Motor neuron (in vitro differentiated cells): ENCODE measurements around the gene C5AR1. TPM values are rescaled to one million over a fixed set of nuclear protein-coding genes. Genes with fewer than 3 reads are reported as not detected.
"Not testable (repeated sequence)": the region's sequence is repeated elsewhere in the genome, so short reads cannot be mapped to it uniquely, and the experiment has no call there.

Experiments
- ATAC-seq, 8 experiments: fragments of 200-7000 bp; cut with Tn5 transposase; replicated peaks in 6 of 8; 2 replicates each; pipeline ENCODE4 v1.8.0; 2021; ENCODE audit warnings: mild to moderate bottlenecking in 8 of 8, moderate library complexity in 8 of 8
- H3K27ac ChIP-seq, 2 donors: fragments of 250-450 bp; sonication (Bioruptor Pico); 2 replicates each; pipeline ENCODE4 v1.9.0; 2021; ENCODE audit warnings: antibody characterized with exemption in 2 of 2, mild to moderate bottlenecking in 2 of 2, moderate library complexity in 1 of 2
- H3K4me1 ChIP-seq, 2 donors: fragments of 250-450 bp; sonication (Bioruptor Pico); replicated peaks in 1 of 2; 2 replicates each; pipeline ENCODE4 v1.6.1; 2021; ENCODE audit warnings: antibody characterized with exemption in 2 of 2, mild to moderate bottlenecking in 2 of 2, moderate library complexity in 1 of 2
- H3K4me3 ChIP-seq, 5 donors: fragments of 250-450 bp; sonication (Bioruptor Pico); 2 replicates each; pipeline ENCODE4 v1.9.0; 2021; ENCODE audit warnings: antibody characterized with exemption in 5 of 5, mild to moderate bottlenecking in 5 of 5, moderate library complexity in 4 of 5
- WGBS, 10 experiments: fragments of 450-650 bp; shearing (Covaris generic); methylation state at CpG; one replicate each; pipeline ENCODE4 v1.0.0; 2022; 5-methylcytosine and 5-hydroxymethylcytosine counted together
- in situ Hi-C, 9 experiments: fragments of 400-800 bp; cut with MboI; loops; one replicate each; pipeline ENCODE4 v1.15.0; 2021; ENCODE audit warnings: low sequenced_read_pairs in 9 of 9, low pct_unique_long_range_greater_than_20kb in 2 of 9; ENCODE audit not compliant: unreplicated experiment in 9 of 9
- total RNA-seq, 8 experiments: library from RNA; unstranded; fragments of 300-600 nt; gene quantifications; 2 replicates each; pipeline versions ENCODE4 v1.2.3 to v1.2.4, GENCODE V29; 2022

C5AR1 gene
- total RNA-seq, 8 experiments from 2014 or later = 0.29 to 15.6 (median 2.1) TPM

DNA sequence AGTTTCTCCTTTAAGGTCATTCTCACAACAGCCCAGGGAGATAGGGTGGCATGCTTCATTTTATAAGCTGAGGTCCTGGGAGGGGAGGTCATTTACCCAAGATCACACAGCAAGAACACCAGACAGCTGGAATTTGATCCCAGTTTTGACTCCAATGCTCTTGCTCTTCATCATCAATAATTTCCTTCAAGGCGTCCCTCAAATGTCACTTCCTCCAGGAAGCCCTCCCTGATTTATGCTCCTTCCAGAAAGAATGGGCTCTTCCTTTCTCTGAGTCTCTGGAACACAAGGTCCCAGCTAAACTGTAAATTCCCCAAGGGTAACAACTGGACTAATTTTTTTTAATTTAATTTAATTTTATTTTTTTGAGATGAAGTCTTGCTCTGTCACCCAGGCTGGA is 34.8 kb downstream of the C5AR1 start:
- ATAC-seq = no peak
- H3K27ac ChIP-seq = no peak overlapping the region
- H3K4me1 ChIP-seq = peaks cover 0 to 5% of the 10 kb centered on the region in 2 donors
- in situ Hi-C loops = no loop called here
- no peak overlapping the region for H3K4me3 ChIP-seq
- WGBS, 10 experiments = 13 to 100% (median 83%) methylated on average over 1 of the region's 1 CpG; no CpG with 5 or more reads in 4 of the 10 experiments

DNA sequence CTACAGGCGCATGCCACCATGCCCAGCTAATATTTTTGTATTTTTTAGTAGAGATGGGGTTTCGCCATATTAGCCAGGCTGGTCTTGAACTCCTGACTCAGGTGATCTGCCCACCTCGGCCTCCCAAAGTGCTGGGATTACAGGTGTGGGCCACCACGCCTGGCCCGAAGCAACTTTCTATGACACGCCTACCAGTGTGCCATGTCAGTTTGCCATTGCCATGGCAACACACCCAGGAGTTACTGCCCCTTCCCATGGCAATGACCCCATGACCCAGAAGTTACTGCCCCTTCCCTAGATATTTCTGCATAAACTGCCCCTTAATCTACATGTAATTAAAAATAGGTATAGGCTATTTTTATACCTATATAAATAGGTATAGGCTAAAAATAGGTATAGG is 36.4 kb downstream of the C5AR1 start:
- 80 to 100% (median 84%) methylated on average over 1 to 6 of the region's 6 CpGs; no CpG with 5 or more reads in 6 of the 10 experiments for WGBS, 10 experiments
- H3K4me3 ChIP-seq, H3K27ac ChIP-seq, in situ Hi-C loops, ATAC-seq: not testable (repeated sequence)
- peaks cover 9 to 12% of the 10 kb centered on the region in 2 donors for H3K4me1 ChIP-seq

DNA sequence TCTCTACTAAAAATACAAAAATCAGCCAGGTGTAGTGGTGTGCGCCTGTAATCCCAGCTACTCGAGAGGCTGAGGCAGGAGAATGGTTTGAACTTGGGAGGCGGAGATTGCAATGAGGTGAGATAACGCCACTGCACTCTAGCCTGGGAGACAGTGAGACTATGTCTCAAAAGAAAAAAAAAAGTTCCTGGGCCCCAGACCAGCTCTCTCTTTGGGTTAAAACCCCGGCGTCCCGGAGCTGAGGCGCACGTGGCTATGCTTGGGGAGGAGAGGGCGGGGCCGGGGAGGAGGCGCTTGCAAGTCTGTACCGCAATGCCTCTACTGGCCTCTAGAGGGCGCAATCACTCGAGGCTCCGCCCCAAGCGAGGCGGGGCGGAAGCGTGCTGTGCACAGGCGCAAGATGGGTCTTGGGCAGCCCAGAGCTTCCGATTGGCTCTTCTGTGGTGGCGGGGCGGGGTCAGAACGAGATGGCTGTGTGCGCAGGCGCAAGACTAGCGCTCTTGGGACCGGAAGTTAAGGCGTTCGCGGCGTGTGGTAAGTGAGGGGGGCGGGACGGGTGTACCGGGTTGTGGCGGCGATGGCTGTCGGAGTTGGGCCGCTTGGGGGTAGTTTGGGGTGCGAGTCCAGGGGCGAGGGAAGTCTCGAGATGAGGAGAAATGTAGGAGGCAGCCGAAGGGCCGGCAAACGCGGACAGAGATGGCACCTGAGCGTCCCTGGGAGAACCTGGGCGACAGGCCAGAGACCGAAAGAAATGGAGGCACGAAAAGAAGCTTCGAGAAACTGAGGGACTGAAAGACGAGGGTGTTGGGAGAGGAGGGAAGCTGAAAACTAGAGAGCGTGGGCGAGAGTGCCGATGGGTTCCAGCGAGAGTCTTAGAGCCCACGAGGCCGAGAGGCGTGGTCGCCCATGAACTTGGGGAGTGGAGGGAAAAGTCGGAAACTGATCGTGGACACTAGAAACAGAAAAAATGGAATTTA is 39.4 kb downstream of the C5AR1 start, which contains the start of gene DHX34:
Gene DHX34 (plus strand): TSS at position 497 of the 977 bp plus-strand sequence. CDS start 3,716 bp downstream, outside the sequence.
- in situ Hi-C loops = no loop called here
- peaks cover 12 to 18% of the 10 kb centered on the region in 2 donors for H3K4me1 ChIP-seq
- peak within 1 kb of the TSS; percentile 62 to 86 (median 76) for H3K4me3 ChIP-seq
- WGBS, 10 experiments = 0 to 23% (median 5%) methylated on average over 2 to 13 of the region's 63 CpGs; no CpG with 5 or more reads in 2 of the 10 experiments
- peak; percentile 95 to 99 (median 98) for ATAC-seq
- peak within 1 kb of the TSS; percentile 12 to 56 for H3K27ac ChIP-seq

DNA sequence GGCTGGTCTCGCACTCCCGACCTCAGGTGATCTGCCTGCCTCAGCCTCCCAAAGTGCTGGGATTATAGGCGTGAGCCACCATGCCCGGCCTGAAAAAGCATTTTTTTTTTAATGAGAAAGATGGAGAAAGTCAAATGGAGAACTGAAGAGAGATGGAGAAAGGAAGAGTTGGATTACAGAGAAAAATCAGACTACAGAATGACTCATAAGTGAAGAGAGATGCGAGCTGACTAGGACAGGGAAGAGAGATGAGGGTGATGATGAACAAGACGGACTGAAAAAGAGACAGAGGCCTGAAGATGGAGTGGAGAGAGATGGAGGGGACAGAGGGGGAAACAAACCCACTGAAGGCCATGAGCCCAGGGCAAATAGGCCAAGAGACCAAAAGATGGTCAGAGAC is 41.0 kb downstream of the C5AR1 start:
- 66 to 100% (median 86%) methylated on average over 1 to 6 of the region's 6 CpGs for WGBS, 10 experiments
- Histone ChIP-seq H3K4me3 (peak overlapping the region in 2 of 5 donors; percentile 67 to 84), H3K4me1 (peaks cover 12 to 18% of the 10 kb centered on the region in 2 donors), H3K27ac (no peak overlapping the region)
- ATAC-seq = no peak
- in situ Hi-C loops = no loop called here

DNA sequence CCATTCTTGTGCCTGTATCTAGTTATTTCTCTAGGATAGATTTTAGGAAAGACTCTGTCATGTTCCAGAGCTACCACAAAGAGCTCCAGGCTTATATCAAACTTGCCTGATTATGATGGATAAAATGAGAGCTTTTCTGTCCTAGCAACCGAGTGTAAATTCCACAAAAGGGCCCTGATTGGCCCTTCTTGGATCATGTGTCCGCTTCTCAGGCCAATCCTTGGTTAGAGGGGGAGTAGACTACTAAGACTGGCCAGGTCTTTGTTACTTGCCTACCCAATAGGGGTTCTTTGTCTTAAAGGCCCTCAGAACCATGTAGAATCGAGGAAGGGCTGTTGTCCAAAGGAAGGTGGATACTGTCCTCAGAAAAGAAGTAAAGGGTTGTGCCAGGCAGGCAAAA is 41.9 kb downstream of the C5AR1 start:
- peaks cover 12 to 18% of the 10 kb centered on the region in 2 donors for H3K4me1 ChIP-seq
- no peak overlapping the region for H3K4me3 ChIP-seq
- in situ Hi-C loops = no loop called here
- no peak overlapping the region for H3K27ac ChIP-seq
- WGBS, 10 experiments = 17 to 98% (median 80%) methylated on average over 1 to 3 of the region's 3 CpGs; no CpG with 5 or more reads in 4 of the 10 experiments
- peak in 2 of 8 experiments; percentile 9 to 21 for ATAC-seq

DNA sequence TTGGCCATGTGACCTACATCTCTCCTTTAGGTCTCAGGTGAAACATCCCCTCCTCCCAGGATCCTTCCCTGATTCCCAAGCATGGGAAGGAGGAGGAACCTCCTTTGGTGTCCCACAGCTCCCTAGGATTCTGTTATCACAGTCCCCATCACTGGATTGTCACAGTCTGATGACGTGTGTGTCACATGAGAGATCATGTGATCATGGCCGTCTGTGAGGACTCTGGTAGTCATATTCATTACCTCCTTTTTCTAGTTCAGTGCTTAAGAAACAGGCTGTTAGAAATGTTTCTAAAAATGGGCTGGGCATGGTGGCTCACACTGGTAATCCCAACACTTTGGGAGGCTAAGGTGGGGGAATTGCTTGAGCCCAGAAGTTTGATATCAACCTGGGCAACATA is 42.4 kb downstream of the C5AR1 start:
- peaks cover 12 to 18% of the 10 kb centered on the region in 2 donors for H3K4me1 ChIP-seq
- H3K27ac ChIP-seq = no peak overlapping the region
- in situ Hi-C loops = no loop called here
- 13 to 95% (median 77%) methylated on average over 1 to 2 of the region's 2 CpGs; no CpG with 5 or more reads in 6 of the 10 experiments for WGBS, 10 experiments
- no peak overlapping the region for H3K4me3 ChIP-seq
- no peak for ATAC-seq

DNA sequence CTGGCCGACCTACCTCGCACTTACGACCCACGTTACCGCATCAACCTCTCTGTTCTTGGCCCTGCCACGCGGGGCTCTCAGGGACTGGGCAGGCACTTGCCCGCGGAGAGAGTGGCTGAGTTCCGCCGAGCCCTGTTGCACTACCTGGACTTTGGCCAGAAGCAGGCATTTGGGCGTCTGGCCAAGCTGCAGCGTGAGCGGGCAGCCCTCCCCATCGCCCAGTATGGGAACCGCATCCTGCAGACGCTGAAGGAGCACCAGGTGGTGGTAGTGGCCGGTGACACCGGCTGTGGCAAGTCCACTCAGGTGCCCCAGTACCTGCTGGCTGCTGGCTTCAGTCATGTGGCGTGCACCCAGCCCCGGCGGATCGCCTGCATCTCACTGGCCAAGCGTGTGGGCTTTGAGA is 43.6 kb downstream of the C5AR1 start:
- Histone ChIP-seq H3K27ac (no peak overlapping the region), H3K4me3 (no peak overlapping the region), H3K4me1 (peaks cover 12 to 18% of the 10 kb centered on the region in 2 donors)
- ATAC-seq = no peak
- in situ Hi-C loops = no loop called here
- WGBS, 10 experiments = 80 to 100% (median 100%) methylated on average over 1 to 6 of the region's 24 CpGs; no CpG with 5 or more reads in 5 of the 10 experiments

DNA sequence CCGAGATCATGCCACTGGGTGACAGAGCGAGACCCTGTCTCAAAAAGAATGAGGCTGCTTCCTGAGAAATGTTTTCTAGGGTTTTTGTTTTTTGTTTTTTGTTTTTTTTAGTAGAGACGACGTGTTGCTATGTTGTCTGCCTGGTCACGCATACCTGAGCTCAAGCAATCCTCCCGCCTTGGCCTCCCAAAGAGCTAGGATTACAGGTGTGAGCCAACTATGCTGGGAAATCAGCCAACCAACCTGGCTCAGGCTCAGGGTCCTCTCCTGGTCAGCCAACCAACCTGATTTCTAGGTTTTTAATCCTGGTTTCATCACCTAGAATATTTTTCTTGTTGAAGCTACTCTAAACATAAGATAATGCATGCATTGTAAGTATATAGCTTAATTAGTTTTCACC is 47.2 kb downstream of the C5AR1 start:
- WGBS, 10 experiments = 80 to 100% (median 98%) methylated on average over 2 to 6 of the region's 6 CpGs; no CpG with 5 or more reads in 3 of the 10 experiments
- Histone ChIP-seq H3K27ac (no peak overlapping the region), H3K4me3 (no peak overlapping the region), H3K4me1 (peaks cover 0 to 1% of the 10 kb centered on the region in 2 donors)
- no peak for ATAC-seq
- in situ Hi-C loops = no loop called here

DNA sequence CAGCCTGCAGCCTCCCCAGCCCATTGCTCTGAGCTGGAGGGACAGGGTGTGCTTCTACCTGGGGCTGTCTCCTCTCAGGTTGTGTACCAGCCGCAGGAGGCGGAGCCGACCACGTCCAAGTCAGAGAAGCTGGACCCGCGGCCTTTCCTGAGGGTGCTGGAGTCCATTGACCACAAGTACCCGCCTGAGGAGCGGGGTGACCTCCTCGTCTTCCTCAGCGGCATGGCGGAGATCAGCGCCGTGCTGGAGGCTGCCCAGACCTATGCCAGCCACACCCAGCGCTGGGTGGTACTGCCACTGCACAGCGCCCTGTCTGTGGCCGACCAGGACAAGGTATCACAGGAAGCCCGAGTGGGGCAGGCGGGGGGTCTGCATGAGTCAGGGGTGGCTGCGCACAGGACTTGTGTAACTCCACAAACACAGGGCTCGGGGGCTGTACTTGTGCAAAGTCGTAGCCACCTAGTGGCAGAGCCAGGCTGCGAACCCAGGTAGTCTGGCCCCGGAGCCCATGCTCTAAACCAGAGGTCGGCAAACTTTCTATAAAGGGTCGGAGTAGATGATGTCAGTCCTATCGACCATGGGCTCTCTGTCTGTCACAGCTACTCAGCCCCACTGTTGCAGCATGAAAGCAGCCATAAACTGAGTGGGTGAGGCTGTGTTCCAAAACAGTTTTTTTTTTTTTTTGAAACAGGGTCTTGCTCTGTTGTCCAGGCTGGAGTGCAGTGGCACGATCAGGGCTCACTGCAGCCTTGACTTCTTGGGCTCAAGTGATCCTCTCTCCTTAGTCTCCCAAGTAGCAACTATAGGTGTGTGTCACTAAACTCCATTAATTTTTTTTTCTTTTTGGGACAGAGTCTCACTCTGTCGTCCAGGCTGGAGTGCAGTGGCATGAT is 48.4 kb downstream of the C5AR1 start:
- ATAC-seq = no peak

DNA sequence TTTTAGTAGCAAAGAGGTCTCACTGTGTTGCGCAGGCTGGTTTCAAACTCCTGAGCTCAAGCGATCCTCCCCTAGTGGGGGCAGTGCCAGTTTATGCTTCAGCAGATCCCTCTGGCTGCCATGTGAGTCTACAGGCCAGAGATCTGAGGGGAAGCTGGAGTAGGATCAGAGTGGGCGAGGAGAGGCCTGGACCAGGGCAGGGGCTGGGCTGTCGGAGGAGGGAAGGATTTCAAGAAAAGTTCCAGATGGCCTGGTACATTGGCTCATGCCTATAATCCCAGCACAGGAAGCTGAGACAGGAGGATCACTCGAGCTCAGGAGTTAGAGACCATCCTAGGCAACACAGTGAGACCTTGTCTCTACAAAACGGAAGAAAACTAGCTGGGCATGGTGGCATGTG is 49.3 kb downstream of the C5AR1 start:
- no peak for ATAC-seq
- in situ Hi-C loops = no loop called here
- Histone ChIP-seq H3K27ac (no peak overlapping the region), H3K4me1 (no peaks in the 10 kb centered on the region), H3K4me3 (no peak overlapping the region)
- WGBS, 10 experiments = 58 to 100% (median 83%) methylated on average over 1 to 3 of the region's 6 CpGs; no CpG with 5 or more reads in 4 of the 10 experiments

More for the DNA sequence above, 48.4 kb downstream of the C5AR1 start:
- Histone ChIP-seq H3K4me3 (no peak overlapping the region), H3K4me1 (no peaks in the 10 kb centered on the region), H3K27ac (no peak overlapping the region)
- WGBS, 10 experiments = 86 to 100% (median 96%) methylated on average over 1 to 11 of the region's 28 CpGs; no CpG with 5 or more reads in 2 of the 10 experiments
- in situ Hi-C loops = no loop called here

DNA sequence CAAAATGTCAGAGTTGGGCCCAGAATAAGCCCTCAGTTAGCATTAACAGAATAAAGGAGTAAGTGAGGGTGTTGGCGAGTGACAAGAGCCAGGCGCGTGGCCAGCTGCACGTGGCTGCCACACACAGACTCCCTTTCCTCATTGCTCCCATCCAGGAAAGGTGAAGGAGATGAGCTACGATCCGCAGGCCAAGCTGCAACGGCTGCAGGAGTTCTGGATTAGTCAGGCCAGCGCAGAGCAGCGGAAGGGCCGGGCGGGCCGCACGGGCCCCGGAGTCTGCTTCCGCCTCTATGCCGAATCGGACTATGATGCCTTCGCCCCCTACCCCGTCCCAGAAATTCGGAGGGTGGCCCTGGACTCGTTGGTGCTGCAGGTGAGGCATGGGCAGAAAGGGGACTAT is 52.7 kb downstream of the C5AR1 start:
- 60 to 100% (median 100%) methylated on average over 1 to 9 of the region's 21 CpGs; no CpG with 5 or more reads in 1 of the 10 experiments for WGBS, 10 experiments
- no peak for ATAC-seq
- H3K27ac ChIP-seq = no peak overlapping the region
- no peaks in the 10 kb centered on the region for H3K4me1 ChIP-seq
- H3K4me3 ChIP-seq = no peak overlapping the region
- in situ Hi-C loops = no loop called here

DNA sequence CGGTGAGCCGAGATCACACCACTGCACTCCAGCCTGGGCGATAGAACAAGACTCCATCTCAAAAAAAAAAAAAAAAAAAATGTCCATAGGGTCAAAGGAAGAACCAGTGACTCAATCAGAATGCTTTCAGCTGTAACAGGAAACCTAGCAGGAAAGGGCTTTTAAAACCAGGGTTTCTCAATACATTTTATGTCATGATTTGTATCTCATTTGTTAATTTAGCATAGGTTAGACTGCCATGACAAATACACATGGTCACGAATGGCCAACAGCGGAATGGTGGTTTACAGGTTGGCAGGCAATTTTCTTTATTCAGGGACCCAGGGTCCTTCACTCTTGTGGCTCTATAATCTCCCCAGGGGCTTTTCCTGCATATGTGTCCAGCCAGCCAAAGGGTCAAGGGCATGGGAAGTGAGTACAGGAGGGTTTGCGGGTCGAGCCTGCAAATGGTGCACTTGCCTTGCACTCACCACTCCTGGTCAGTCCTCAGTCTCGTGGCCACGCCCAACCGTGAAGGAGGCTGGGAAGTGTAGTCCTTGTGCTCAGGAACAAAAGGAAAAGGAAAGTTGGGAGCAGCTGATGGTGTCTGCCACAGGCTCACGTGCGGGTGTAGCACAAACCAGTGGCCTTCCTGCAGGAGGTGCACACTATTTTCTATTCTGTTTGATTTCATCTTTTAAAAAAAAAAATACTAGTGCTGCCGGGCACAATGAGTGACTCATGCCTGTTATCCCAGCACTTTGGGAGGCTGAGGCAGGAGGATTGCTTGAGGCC is 54.3 kb downstream of the C5AR1 start:
- in situ Hi-C loops = no loop called here
- H3K4me3 ChIP-seq = no peak overlapping the region
- 77 to 100% (median 92%) methylated on average over 2 to 12 of the region's 13 CpGs for WGBS, 10 experiments
- H3K27ac ChIP-seq = no peak overlapping the region
- peak in 2 of 8 experiments; percentile 28 to 48 for ATAC-seq
- no peaks in the 10 kb centered on the region for H3K4me1 ChIP-seq
